ENCODE results near the gene FGFRL1.
"Not testable (repeated sequence)": the region's sequence is repeated elsewhere in the genome, so short reads cannot be mapped to it uniquely, and the experiment has no call there.

The FGFRL1 gene

DNA sequence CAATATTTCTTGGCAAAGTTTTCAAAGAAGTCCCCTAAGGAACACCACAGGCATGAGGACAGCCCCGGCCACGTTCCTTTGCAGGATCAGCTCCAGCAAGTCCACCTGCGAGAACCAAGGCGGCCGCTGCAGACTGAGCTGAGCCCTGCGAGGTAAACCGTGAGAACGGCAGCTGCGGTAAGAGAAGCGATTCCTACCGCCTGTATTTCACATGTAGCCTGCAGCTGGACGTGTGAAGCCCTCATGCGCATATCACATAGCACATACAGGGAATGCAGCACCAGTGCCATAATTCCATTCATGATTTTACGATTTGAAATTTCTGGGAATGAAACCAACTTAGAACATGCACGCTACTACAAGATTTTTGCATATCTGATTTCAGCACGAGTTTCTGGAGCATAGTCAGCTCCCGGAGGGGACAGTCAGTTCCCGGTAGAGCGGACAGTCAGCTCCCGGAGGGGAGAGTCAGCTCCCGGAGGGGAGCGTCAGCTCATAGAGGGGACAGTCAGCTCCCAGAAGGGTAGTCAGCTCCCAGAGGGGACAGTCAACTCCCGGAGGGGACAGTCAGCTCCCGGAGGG lies 41.7 kb downstream of the FGFRL1 start:
- no peak for DNase-seq (ENCODE audit: low read depth)

DNA sequence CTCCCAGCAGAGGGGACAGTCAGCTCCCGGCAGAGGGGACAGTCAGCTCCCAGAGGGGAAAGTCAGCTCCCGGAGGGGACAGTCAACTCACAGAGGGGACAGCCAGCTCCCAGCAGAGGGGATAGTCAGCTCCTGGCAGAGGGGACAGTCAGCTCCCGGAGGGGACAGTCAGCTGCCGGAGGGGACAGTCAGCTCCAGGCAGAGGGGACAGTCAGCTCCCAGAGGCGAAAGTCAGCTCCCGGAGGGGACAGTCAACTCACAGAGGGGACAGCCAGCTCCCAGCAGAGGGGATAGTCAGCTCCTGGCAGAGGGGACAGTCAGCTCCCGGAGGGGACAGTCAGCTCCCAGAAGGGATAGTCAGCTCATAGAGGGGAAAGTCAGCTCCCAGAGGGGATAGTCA lies 42.5 kb downstream of the FGFRL1 start:
- DNase-seq (ENCODE audit: low read depth), result not testable (repeated sequence)

DNA sequence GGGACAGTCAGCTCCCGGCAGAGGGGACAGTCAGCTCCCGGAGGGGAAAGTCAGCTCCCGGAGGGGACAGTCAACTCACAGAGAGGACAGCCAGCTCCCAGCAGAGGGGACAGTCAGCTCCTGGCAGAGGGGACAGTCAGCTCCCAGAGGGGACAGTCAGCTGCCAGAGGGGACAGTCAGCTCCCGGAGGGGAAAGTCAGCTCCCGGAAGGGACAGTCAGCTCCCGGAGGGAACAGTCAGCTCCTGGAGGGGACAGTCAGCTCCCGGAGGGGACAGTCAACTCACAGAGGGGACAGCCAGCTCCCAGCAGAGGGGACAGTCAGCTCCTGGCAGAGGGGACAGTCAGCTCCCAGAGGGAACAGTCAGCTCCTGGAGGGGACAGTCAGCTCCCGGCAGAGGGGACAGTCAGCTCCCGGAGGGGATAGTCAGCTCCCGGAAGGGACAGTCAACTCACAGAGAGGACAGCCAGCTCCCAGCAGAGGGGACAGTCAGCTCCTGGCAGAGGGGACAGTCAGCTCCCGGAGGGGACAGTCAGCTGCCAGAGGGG lies 43.3 kb downstream of the FGFRL1 start:
- not testable (repeated sequence) for DNase-seq (ENCODE audit: low read depth)

- DNase-seq (ENCODE audit: low read depth), result not testable (repeated sequence)
These were observed 43.8 kb downstream of the FGFRL1 start for GRCh38 chr4:1055243-1055701.

- DNase-seq (ENCODE audit: low read depth), result peak; percentile 44
These were observed 44.5 kb downstream of the FGFRL1 start for GRCh38 chr4:1055721-1056590.

- no peak for DNase-seq (ENCODE audit: low read depth)
These were observed 45.4 kb downstream of the FGFRL1 start for GRCh38 chr4:1056671-1057402.

GRCh38 chr4:1057403-1057745 lies 45.9 kb downstream of the FGFRL1 start:
- no peak for DNase-seq (ENCODE audit: low read depth)

- no peak for DNase-seq (ENCODE audit: low read depth)
These were observed 47.0 kb downstream of the FGFRL1 start for GRCh38 chr4:1058198-1058996.

GRCh38 chr4:1058997-1059665 lies 47.7 kb downstream of the FGFRL1 start:
- no peak for DNase-seq (ENCODE audit: low read depth)

DNA sequence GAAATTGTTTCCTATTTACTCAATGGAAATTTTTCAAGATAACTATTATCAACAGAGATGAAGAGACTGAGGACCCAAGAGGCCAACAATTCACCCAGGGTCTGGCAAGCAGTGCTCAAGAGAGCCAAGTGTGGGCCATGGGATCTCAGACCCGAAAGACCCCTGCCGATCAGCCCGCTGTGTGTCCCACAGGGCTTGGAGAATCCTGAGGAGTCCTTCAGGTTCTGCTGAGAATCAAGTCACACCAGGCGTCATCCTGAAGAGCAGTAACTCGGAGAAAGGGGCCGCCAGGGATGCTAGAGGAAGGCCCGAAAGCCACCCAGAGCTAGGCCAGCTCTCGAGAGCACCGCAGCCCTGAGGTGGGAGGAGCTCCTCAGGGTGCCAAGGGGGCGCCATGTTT lies 48.7 kb downstream of the FGFRL1 start:
- DNase-seq (ENCODE audit: low read depth), result no peak

DNA sequence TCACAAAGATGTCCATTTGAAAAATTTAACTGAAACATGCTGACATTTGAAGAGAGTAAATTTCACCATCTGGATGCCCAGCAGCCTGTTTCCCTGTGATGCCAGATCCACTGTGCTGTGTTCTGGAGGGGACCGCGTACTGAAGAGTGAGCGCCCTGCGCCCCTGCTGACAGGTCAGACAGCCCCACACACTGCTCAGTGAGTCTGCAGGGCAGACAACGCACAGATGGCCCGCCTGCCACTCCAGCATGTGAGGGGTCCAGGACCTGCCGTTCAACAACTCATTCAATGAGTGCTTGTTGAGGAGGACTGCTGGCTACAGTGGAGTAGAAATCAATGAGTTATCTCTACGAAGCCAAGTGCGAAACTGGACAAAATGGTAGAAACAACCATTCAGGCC lies 49.2 kb downstream of the FGFRL1 start:
- DNase-seq (ENCODE audit: low read depth), result no peak

GRCh38 chr4:1061056-1061700 lies 49.8 kb downstream of the FGFRL1 start:
- DNase-seq (ENCODE audit: low read depth), result no peak

GRCh38 chr4:1061760-1062159 lies 50.3 kb downstream of the FGFRL1 start:
- DNase-seq (ENCODE audit: low read depth), result no peak

GRCh38 chr4:1062419-1062818 lies 51.0 kb downstream of the FGFRL1 start:
- DNase-seq (ENCODE audit: low read depth), result no peak

- no peak for DNase-seq (ENCODE audit: low read depth)
These were observed 54.3 kb downstream of the FGFRL1 start for GRCh38 chr4:1065732-1066131.

DNA sequence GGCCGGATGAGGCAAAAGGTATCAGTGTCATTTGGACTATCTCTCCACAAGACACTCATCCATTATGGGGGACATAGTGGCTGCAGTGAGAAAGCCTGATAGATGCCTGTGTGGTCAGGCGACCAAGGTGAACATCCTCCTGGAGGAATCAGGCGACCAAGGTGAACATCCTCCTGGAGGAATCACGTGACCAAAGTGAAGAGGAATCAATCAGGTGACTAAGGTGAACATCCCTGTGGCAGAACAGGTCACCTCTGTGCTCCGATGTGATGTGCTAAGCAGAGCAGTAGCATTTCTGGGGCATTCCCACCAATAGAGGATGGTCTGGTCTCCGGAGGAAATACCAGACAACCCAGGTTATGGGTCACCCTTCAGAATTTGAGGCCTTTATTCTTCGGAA lies 58.0 kb downstream of the FGFRL1 start:
- no peak for DNase-seq (ENCODE audit: low read depth)

GRCh38 chr4:1072830-1073446 lies 61.5 kb downstream of the FGFRL1 start:
- DNase-seq (ENCODE audit: low read depth), result peak; percentile 37

GRCh38 chr4:1074077-1074476 lies 62.7 kb downstream of the FGFRL1 start:
- no peak for DNase-seq (ENCODE audit: low read depth)

DNA sequence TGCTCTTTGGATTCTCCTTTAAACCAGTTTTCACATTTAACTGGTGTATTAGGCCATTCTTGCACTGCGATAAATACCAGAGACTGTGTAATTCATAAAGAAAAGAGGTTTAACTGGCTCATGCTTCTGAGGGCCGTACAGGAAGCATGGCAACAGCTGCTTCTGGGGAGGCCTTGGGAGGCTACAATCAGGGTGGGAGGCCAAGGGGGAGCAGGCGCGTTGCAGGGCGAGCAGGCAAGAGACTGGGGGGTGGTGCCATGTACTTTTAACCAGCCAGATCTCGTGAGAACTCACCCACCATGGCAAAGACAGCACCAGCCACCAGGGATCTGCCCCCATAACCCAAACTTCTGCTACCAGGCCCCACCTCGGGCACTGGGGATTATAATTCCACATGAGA lies 63.8 kb downstream of the FGFRL1 start:
- DNase-seq (ENCODE audit: low read depth), result no peak

Data from amniotic epithelial cell (primary cell).